ENCODE measurements around the gene BTN3A1. TPM values are rescaled to one million over a fixed set of nuclear protein-coding genes. Genes with fewer than 3 reads are reported as not detected.

Gene BTN3A1
- total and polyA plus RNA-seq, 10 of the 15 experiments (the other 5 are each of a cell fraction or from before 2014, with no cell fraction given): 5.6 to 60.1 (median 16.1) TPM

DNA sequence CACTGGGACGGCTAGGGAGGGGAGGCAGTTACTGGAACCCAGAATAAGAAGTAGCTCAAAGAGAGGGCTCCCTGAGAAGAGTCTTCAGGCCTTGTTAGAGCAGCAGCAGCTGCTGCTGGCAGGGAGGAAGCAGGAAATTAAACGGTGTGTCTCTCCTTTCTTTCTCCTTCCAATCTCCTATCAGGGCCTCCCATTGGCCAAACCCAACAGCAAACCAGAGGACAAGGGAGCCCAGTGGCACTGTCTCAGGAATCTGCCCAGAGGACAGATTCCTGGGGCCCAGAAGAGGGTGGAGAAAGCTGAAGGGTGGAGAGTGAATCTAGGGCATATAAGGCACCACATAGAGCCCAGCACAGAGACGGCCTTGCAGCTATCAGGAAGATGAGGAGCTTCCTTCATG lies 10.2 kb downstream of the BTN3A1 start (continued):
- TF ChIP-seq, protein P1, sequence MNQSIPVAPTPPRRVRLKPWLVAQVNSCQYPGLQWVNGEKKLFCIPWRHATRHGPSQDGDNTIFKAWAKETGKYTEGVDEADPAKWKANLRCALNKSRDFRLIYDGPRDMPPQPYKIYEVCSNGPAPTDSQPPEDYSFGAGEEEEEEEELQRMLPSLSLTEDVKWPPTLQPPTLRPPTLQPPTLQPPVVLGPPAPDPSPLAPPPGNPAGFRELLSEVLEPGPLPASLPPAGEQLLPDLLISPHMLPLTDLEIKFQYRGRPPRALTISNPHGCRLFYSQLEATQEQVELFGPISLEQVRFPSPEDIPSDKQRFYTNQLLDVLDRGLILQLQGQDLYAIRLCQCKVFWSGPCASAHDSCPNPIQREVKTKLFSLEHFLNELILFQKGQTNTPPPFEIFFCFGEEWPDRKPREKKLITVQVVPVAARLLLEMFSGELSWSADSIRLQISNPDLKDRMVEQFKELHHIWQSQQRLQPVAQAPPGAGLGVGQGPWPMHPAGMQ (IDR thresholded peaks at IDR 0.05; ENCODE audit: borderline replicate concordance): no peak
- TF ChIP-seq NR2C1 (IDR thresholded peaks at IDR 0.05): no peak
- TF ChIP-seq BCLAF1 (IDR thresholded peaks at IDR 0.05): no peak
- TF ChIP-seq ZNF622 (IDR thresholded peaks at IDR 0.05): no peak

- Histone ChIP-seq H3K4me2 (ENCODE audit: control insufficient read depth, insufficient read depth) (no peak overlapping the region), H4K20me1 (ENCODE audit: control insufficient read depth, insufficient read depth) (no peaks in the 10 kb centered on the region), H3K79me2 (ENCODE audit: control insufficient read depth, insufficient read depth, low read length) (no peaks in the 10 kb centered on the region), H3K27me3 (replicated peaks in 1 of 2; ENCODE audit: control insufficient read depth in 2 of 2, insufficient read depth in 2 of 2, low read length in 1 of 2) (no peaks in the 10 kb centered on the region), H3K27ac (ENCODE audit: control insufficient read depth, insufficient read depth) (no peak overlapping the region), H3K9ac (ENCODE audit: control insufficient read depth, insufficient read depth, low read length) (no peak overlapping the region), H2AFZ (ENCODE audit: control insufficient read depth, low read depth, low read length) (no peak overlapping the region), H3K9me3 (replicated peaks; ENCODE audit: control insufficient read depth, insufficient read depth, low read length) (peaks cover 10% of the 10 kb centered on the region; the same call in 2 of the 3 replicates), H3K36me3 (ENCODE audit: control insufficient read depth in 2 of 2, insufficient read depth in 2 of 2, low read length in 1 of 2) (peaks cover 0 to 10% of the 10 kb centered on the region in 2 experiments; a peak in 2 of 4 replicates), H3K4me3 (no peak overlapping the region), H3K4me1 (ENCODE audit: control insufficient read depth, insufficient read depth, low read length) (peaks cover 4% of the 10 kb centered on the region)
- BruUV-seq (replicated peaks): no TSS peak
- ChIA-PET CTCF (interaction anchor here (0.5 kb wide), 1 partner anchor 20 kb away, joined by 3 read pairs; no protein-coding TSS in a partner anchor), POLR2A (interaction anchor here (0.6 kb wide), 1 partner anchor 71 kb away, joined by 5 read pairs; no protein-coding TSS in a partner anchor), SMC1A (ENCODE audit: uncharacterized antibody, unreplicated experiment) (interaction anchor here (1.6 kb wide), 1 partner anchor 99 kb away, joined by 3 read pairs; no protein-coding TSS in a partner anchor), RAD21 (ENCODE audit: unreplicated experiment) (no interaction called here)
- FAIRE-seq (no peak), DNase-seq (ENCODE audit: low read depth, low spot score) (no peak), ATAC-seq (no peak)
- intact Hi-C loops (cut with micrococcal nuclease; ENCODE audit: unreplicated experiment): no loop called here
- WGBS (ENCODE audit: insufficient coverage, insufficient replicate concordance, low lambda C conversion rate, missing lambda C conversion rate): 91% methylated on average over 4 of the region's 4 CpGs
- in situ Hi-C loops (cut with MboI): no loop called here
- TF ChIP-seq NR2F1 (conservative IDR thresholded peaks at IDR 0.05): no peak
- TF ChIP-seq, protein P2, sequence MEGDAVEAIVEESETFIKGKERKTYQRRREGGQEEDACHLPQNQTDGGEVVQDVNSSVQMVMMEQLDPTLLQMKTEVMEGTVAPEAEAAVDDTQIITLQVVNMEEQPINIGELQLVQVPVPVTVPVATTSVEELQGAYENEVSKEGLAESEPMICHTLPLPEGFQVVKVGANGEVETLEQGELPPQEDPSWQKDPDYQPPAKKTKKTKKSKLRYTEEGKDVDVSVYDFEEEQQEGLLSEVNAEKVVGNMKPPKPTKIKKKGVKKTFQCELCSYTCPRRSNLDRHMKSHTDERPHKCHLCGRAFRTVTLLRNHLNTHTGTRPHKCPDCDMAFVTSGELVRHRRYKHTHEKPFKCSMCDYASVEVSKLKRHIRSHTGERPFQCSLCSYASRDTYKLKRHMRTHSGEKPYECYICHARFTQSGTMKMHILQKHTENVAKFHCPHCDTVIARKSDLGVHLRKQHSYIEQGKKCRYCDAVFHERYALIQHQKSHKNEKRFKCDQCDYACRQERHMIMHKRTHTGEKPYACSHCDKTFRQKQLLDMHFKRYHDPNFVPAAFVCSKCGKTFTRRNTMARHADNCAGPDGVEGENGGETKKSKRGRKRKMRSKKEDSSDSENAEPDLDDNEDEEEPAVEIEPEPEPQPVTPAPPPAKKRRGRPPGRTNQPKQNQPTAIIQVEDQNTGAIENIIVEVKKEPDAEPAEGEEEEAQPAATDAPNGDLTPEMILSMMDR (IDR thresholded peaks at IDR 0.05 in 2 of 3, conservative IDR thresholded peaks at IDR 0.05 in 1 of 3; ENCODE audit: control insufficient read depth in 2 of 3, extremely low read depth in 1 of 3, insufficient read depth in 1 of 3, low read depth in 3 of 3, low read length in 3 of 3): no peak
- no peak for TF ChIP-seq BCLAF1 (IDR thresholded peaks at IDR 0.05)
- TF ChIP-seq JUNB (IDR thresholded peaks at IDR 0.05): no peak
- TF ChIP-seq ZNF217 (IDR thresholded peaks at IDR 0.05): no peak
- no peak for TF ChIP-seq EGR1 (IDR thresholded peaks at IDR 0.05; ENCODE audit: borderline replicate concordance in 1 of 2, low read depth in 2 of 2, low read length in 2 of 2)
- TF ChIP-seq NFXL1 (IDR thresholded peaks at IDR 0.05; ENCODE audit: borderline replicate concordance): no peak
- TF ChIP-seq ASH2L (IDR thresholded peaks at IDR 0.05; ENCODE audit: borderline replicate concordance, low read depth): no peak
- no peak for TF ChIP-seq PML (IDR thresholded peaks at IDR 0.05; ENCODE audit: low read length)
- TF ChIP-seq IKZF2 (IDR thresholded peaks at IDR 0.05): no peak
- no peak for TF ChIP-seq GATAD2B (conservative IDR thresholded peaks at IDR 0.05; ENCODE audit: low read depth)
These were observed 10.9 kb downstream of the BTN3A1 start for GRCh38 chr6:26412954-26413353.
